Ovary (tissue), 9 donors: ENCODE measurements around the gene MTUS2. TPM values are rescaled to one million over a fixed set of nuclear protein-coding genes. Genes with fewer than 3 reads are reported as not detected.

ENCODE experiments used
- DNase-seq, 5 donors: peaks; one replicate each; pipeline ENCODE4 v3.0.0-alpha.2; 2019 to 2020
- H3K27ac ChIP-seq, 2 donors: fragments of 200-600 bp; one replicate each; pipeline versions ENCODE4 v1.5.1 to v1.8.0; 2019 to 2022
- H3K27me3 ChIP-seq: fragments of 200-600 bp; one replicate; pipeline ENCODE4 v1.8.0; 2022
- H3K36me3 ChIP-seq: fragments of 200-600 bp; sonication (generic); one replicate; pipeline ENCODE4 v1.5.1; 2019
- H3K4me1 ChIP-seq: one replicate; pipeline ENCODE4 v1.8.1; 2013; ENCODE audit warnings: mild to moderate bottlenecking, moderate library complexity; ENCODE audit not compliant: insufficient read depth
- H3K4me3 ChIP-seq: fragments of 200-600 bp; sonication (generic); one replicate; pipeline ENCODE4 v1.5.1; 2017
- H3K9me3 ChIP-seq, 2 donors: fragments of 200-600 bp in 1 of 2; sonication (generic) in 1 of 2; one replicate each; pipeline versions ENCODE4 v1.5.1 to v1.8.1; 2013 to 2019; ENCODE audit warnings: mild to moderate bottlenecking in 1 of 2, moderate library complexity in 1 of 2
- CTCF ChIP-seq, 3 donors: fragments of 450-650 bp in 2 of 3; fragments of 200-600 bp in 1 of 3; IDR thresholded peaks; one replicate each; pipeline versions ENCODE4 v1.5.1 to v1.8.0; 2016 to 2022; ENCODE audit warnings: antibody characterized with exemption in 3 of 3, mild to moderate bottlenecking in 1 of 3
- EP300 ChIP-seq: sonication (generic); formaldehyde crosslinking; IDR thresholded peaks from one replicate; pipeline ENCODE4 v1.6.1; 2017; ENCODE audit warnings: antibody characterized with exemption
- POLR2A ChIP-seq: fragments of 450-650 bp; IDR thresholded peaks from one replicate; pipeline ENCODE4 v1.6.1; 2017; ENCODE audit warnings: antibody characterized with exemption, mild to moderate bottlenecking, moderate library complexity
- WGBS, 3 donors: extraction: QIAGEN DNeasy Blood & Tissue Kit in 1 of 3; methylation state at CpG; one replicate each; pipeline versions ENCODE4 v1.1.5 to v1.1.7; 2013 to 2017; 5-methylcytosine and 5-hydroxymethylcytosine counted together
- intact Hi-C, 4 donors: fragments of 100-400 bp; cut with DNase I; formaldehyde crosslinking; loops; one replicate each; pipeline versions ENCODE4 v1.11.0 to v1.15.1; 2022 to 2023
- polyA plus RNA-seq, 2 donors: library from polyadenylated mRNA; stranded (reverse); fragments of 200-250 nt in 1 of 2; fragments of 350-450 nt in 1 of 2; fragmentation: Illumina TruSeq in 1 of 2; extraction: RNeasy Lipid Tissue Mini Kit (QIAGEN cat#74804) in 1 of 2; gene quantifications; one replicate each; pipeline ENCODE4 v1.2.3, GENCODE V29; 2013 to 2014
- total RNA-seq, 7 donors: library from RNA; depleted of rRNA in 2 of 7; stranded (reverse); fragments of >200 nt in 2 of 7; fragmentation: NEBNext Ultra II Directional in 3 of 7; extraction: Animal tissue kit (Norgen Biotek cat#: 25700) in 3 of 7; gene quantifications; one replicate each; pipeline versions ENCODE4 v1.1.0 to v1.2.4, GENCODE V29; 2016 to 2023
- donor health status: DM: no; HTN: no; CAD: no; lungs with moderate emphysema.
- donor health status: DM: no; HTN: no; CAD: no.
- donor health status: Bipolar disorder and iron deficiency.
- donor health status: DM: yes; HTN: yes; CAD: no.
- donor health status: DM: no; HTN: no; CAD: no.
- donor health status: DM: yes; HTN: yes; CAD: no.

Gene MTUS2
- total and polyA plus RNA-seq, 9 donors: 1.5 to 8.7 (median 5.4) TPM

- TF ChIP-seq EP300 (no peak), CTCF (IDR thresholded peaks at IDR 0.05) (no peak), POLR2A (no peak)
- DNase-seq: no peak
- intact Hi-C loops: no loop called here
- no peaks in the 10 kb centered on the region for H3K36me3 ChIP-seq
- H3K27me3 ChIP-seq: no peaks in the 10 kb centered on the region
- H3K4me1 ChIP-seq: no peaks in the 10 kb centered on the region
- H3K27ac ChIP-seq: no peak overlapping the region
- H3K9me3 ChIP-seq: no peaks in the 10 kb centered on the region
- H3K4me3 ChIP-seq: no peak overlapping the region
- 9 to 16% (median 12%) methylated on average over 2 of the region's 2 CpGs for WGBS, 3 donors
Observed at GRCh38 chr13:29279356-29280254, 459.5 kb downstream of the MTUS2 start.

GRCh38 chr13:29281932-29282495 lies 461.9 kb downstream of the MTUS2 start:
- H3K27ac ChIP-seq: no peak overlapping the region
- intact Hi-C loops: no loop called here
- no peaks in the 10 kb centered on the region for H3K36me3 ChIP-seq
- no peaks in the 10 kb centered on the region for H3K9me3 ChIP-seq
- no peaks in the 10 kb centered on the region for H3K27me3 ChIP-seq
- H3K4me3 ChIP-seq: no peak overlapping the region
- TF ChIP-seq CTCF (IDR thresholded peaks at IDR 0.05): no peak
- no peak for TF ChIP-seq POLR2A
- no peak for TF ChIP-seq EP300
- no peak for DNase-seq
- H3K4me1 ChIP-seq: no peaks in the 10 kb centered on the region
- 85 to 92% (median 89%) methylated on average over 5 of the region's 5 CpGs for WGBS, 3 donors

- Histone ChIP-seq H3K36me3 (no peaks in the 10 kb centered on the region), H3K27me3 (no peaks in the 10 kb centered on the region), H3K4me3 (no peak overlapping the region), H3K9me3 (no peaks in the 10 kb centered on the region), H3K27ac (no peak overlapping the region), H3K4me1 (no peaks in the 10 kb centered on the region)
- intact Hi-C loops: no loop called here
- DNase-seq: no peak
- TF ChIP-seq CTCF (IDR thresholded peaks at IDR 0.05) (no peak), EP300 (no peak), POLR2A (no peak)
Observed at GRCh38 chr13:29284726-29285125, 464.6 kb downstream of the MTUS2 start.

- Histone ChIP-seq H3K27me3 (no peaks in the 10 kb centered on the region), H3K4me1 (no peaks in the 10 kb centered on the region), H3K4me3 (no peak overlapping the region), H3K9me3 (no peaks in the 10 kb centered on the region), H3K27ac (no peak overlapping the region), H3K36me3 (no peaks in the 10 kb centered on the region)
- 41 to 65% (median 64%) methylated on average over 5 of the region's 5 CpGs for WGBS, 3 donors
- no peak for TF ChIP-seq CTCF (IDR thresholded peaks at IDR 0.05)
- TF ChIP-seq EP300: no peak
- no peak for TF ChIP-seq POLR2A
- DNase-seq: no peak
- intact Hi-C loops: no loop called here
Observed at GRCh38 chr13:29287237-29287636, 467.1 kb downstream of the MTUS2 start.
